ENCODE results near the gene GRAPL.
"Not testable (repeated sequence)": the region's sequence is repeated elsewhere in the genome, so short reads cannot be mapped to it uniquely, and the experiment has no call there.

The GRAPL gene

GRCh38 chr17:19136605-19137004 lies 9.2 kb downstream of the GRAPL start:
- not testable (repeated sequence) for DNase-seq (ENCODE audit: low read depth)

DNA sequence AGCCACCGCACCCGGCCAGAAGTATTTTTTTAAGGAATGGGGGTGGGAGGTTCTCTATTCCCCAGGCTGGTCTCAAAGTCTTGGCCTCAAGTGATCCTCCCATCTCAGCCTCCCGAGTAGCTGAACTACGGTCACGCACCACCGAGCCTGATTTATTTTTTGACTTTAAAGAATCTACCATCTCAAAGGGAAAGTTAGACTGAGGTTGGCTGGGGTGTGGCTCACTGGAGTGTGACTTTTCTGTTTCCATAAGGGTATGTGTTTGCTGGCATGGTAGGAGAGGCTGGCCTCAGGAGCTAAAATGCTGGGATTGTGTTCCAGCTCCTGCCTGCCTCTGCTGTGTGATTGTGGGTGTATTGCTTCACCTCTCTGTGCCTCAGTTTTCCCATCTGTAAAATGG lies 10.6 kb downstream of the GRAPL start:
- DNase-seq (ENCODE audit: low read depth), result not testable (repeated sequence)

DNA sequence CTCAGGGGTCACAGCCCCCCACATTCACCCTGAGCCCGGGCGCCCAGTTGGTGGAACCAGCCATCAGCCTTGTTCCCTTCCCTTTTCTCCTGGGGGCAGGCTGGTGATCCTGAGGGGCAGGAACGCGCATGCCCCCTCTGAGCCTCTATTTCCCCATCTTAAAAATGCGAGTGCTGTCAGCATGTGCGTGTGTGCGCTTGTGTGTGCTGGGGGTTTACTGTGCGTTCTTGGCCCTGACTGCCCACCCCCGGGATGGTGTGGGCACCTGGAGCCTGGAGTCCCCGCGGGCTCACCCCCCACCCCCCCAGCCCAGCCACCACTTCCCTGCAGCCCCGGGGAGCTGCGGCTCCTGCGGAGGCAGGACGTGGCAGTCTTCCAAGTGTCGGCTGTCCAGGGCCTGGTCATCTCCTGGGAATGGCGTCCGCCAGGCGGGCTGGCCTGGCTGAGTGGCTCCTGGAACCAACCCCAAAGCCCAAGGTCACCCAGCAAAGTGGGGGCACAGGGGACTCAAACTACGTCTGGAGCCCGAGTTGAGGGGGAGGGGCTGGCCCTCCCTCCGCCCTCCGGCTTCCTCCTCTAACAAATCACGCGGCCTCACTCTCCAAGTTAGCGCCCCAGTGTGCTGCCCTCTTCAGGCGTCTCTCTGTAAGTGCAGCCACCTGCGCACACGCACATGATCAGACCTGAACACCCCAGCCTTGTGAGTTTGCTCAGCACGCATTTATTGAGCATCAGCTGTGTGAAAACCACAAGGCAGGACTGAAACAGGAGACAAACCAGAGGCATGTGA lies 14.2 kb downstream of the GRAPL start:
- DNase-seq (ENCODE audit: low read depth), result not testable (repeated sequence)

DNA sequence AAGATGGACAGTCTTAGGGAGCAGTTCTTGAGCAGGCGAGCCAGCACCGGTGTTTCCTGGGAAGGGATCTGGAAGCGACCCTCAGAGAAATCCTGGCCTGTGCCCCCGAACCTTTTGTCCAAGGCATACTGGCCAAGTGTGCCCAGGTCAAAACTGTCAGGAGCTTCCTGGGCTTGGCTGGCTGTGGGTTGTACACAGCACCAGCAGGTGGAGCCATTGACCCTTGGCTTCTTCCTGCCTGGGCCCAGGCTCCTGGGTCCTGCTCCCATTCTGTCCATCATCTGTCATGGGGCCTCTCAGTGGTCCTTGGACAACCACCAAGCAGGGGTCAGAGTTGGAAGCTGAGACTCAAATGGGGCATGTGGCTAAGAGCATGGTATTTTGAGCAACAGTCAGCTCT lies 15.0 kb downstream of the GRAPL start:
- not testable (repeated sequence) for DNase-seq (ENCODE audit: low read depth)

DNA sequence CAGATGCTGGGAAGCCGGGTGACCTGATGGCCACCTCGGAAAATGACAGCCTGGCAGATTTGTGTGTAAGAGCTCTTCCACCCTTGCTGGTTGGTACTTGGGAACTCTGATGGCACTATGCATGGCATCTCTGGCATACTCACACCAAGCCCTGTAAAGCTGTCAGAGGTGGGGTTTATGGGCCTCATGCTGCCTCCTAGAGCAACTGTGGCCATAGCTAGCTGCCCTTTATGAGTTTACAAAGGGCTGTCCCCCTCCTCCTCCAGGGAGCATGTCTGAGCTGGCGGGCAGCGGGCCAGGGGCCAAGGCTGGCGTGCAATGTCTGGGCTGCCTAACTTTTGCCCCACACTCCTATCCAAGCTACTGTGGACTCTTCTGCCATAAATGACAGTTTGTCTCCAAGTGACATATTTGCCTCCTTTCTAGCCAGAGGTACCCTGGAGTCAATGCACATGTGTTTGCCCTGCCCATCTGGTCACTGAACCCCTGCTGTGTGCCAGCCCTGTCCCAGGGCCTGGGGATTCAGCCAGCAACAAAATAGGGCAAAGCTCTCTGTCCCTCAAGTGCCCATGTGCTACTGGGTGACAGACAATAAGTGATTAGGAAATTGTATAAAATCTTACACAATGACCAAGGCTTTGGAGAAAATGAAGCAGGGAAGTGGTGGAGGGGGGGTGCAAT lies 15.8 kb downstream of the GRAPL start:
- not testable (repeated sequence) for DNase-seq (ENCODE audit: low read depth)

GRCh38 chr17:19144373-19144772 lies 17.0 kb downstream of the GRAPL start:
- DNase-seq (ENCODE audit: low read depth), result not testable (repeated sequence)

DNA sequence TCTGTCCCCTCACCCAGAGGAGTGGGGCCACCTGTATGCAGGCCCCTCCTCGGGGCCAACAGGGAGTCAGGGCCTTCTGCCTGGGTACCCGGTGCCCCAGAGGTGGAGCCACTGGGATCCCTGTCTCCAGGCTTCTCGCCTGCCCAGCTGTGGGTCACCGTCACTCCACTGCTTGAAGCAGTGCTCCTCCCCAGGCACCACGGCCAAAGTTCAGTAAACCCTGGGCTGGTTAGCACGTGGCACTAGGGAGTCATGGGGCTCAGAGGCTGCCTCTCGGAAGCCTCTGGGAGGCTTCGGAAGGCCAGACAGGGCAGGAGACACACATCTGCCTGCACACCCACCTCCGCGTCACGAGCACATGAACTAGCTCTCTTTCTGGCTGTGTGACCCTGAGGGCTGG lies 18.1 kb downstream of the GRAPL start:
- DNase-seq (ENCODE audit: low read depth), result not testable (repeated sequence)

GRCh38 chr17:19150678-19151615 lies 23.6 kb downstream of the GRAPL start:
- not testable (repeated sequence) for DNase-seq (ENCODE audit: low read depth)

DNA sequence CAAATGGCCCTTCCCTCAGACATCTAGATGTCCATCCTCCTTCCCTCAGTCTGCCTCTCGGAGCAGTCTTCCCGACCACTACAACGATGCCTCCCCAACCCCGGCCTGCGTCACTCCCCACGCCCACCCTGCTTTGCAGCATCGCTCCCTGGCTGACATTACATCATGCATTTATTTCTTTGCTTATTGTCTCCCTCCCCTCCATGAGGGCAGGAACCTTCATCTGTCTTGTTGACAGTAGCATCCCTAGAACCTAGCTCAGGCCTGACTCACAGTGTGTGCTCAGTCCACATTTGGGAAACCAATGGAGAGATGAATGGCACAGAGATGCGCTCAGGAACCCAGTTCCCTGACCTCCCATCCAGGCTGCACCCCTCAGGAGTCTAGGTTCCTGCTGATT lies 30.2 kb downstream of the GRAPL start:
- not testable (repeated sequence) for DNase-seq (ENCODE audit: low read depth)

- DNase-seq (ENCODE audit: low read depth), result not testable (repeated sequence)
Observed at GRCh38 chr17:19158478-19158877, 31.1 kb downstream of the GRAPL start.

DNA sequence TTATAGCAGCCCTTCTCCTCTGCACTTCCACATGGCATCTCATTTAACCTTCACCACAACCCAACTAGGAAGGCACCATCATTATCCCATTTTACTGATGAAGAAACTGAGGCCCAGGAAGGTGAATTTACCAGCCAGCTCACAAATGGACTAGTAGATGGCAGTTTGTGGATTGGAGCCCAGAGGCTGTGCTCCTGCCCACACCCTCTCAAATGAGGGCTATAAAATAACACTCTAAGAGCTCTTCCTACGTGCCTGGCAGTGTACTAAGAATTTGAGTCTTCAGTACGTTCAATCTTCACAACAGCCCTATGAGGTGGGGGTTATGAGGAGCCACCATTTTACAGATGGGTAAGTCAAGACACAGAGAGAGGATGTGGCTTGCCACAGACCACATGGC lies 31.5 kb downstream of the GRAPL start:
- DNase-seq (ENCODE audit: low read depth), result not testable (repeated sequence)

DNA sequence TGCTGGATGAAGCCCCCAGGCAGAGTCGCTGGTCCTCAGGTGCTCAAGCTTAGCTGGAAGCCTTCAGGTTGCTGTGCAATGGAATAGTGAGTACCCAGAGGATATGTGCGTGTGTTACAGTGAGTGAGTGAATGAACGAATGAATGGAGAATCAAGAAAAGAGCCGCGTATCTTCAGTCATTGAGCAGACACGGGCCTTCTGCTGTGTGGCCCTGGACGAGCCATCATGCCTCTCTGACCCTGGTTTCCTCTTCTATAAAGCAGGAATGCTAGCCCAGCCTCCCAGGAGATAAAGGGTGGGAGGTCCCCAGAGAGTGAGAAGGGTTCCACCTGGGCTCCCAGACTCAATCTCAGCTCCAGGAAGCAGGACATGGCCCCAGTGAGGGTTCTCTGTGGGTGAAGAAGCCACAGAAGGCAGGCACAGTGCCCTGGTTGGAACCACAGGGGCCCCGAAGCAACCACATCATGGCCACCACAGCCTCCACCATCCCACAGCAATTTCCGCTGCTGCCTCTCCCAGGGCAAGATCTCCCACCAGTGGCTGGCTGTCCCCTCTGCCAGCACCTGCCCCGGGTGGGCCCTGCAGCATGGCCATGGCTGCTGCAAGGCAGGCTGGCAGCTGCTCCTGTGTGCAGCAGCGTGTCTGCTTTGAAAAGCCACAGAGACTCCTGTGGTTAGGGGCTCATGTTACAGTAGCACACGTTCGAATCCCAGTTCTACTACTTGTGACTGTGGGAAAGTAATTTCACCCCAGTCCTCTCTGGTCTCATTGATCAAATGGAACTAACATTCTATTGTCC lies 34.1 kb downstream of the GRAPL start:
- not testable (repeated sequence) for DNase-seq (ENCODE audit: low read depth)

- not testable (repeated sequence) for DNase-seq (ENCODE audit: low read depth)
Observed at GRCh38 chr17:19162384-19163216, 35.2 kb downstream of the GRAPL start.

GRCh38 chr17:19174422-19174821 lies 47.0 kb downstream of the GRAPL start:
- not testable (repeated sequence) for DNase-seq (ENCODE audit: low read depth)

- not testable (repeated sequence) for DNase-seq (ENCODE audit: low read depth)
Observed at GRCh38 chr17:19175410-19175809, 48.0 kb downstream of the GRAPL start.

DNA sequence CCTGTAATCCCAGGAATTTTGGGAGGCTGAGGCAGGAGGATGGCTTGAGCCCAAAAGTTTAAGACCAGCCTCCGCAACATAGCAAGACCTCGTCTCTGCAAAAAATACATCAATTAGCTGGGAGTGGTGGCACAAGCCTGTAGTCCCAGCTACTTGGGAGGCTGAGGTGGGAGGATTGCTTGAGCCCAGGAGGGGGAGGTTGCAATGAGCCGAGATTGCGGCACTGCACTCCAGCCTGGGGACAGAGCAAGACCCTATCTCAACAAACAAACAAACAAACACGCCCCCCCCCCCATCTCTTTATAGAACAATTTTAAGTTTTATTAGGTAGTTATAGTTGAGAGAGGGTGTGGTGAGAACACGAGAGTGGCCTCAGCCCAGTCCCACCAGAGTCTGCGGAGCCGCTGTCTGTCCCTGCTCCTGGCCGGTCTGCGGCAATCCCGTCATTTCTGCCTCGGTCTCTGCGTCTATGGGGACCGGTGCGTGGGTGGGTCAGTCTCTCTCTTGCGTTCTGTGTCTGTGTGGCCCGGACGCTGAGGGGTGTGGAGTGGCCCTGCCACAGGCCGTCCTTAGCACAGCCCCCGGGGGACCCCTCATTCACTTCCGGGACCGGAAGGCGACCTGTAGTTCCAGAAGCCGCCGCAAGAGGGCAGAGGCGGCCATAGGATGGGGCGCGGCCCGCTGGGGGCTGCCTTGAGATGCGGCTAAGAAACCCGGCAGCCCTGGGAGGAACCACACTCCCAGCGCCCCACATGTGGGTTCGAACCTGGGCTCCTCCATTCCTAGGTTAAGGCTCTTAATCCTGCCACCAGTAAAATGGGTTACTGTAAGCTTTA lies 53.9 kb downstream of the GRAPL start:
- DNase-seq (ENCODE audit: low read depth), result not testable (repeated sequence)

DNA sequence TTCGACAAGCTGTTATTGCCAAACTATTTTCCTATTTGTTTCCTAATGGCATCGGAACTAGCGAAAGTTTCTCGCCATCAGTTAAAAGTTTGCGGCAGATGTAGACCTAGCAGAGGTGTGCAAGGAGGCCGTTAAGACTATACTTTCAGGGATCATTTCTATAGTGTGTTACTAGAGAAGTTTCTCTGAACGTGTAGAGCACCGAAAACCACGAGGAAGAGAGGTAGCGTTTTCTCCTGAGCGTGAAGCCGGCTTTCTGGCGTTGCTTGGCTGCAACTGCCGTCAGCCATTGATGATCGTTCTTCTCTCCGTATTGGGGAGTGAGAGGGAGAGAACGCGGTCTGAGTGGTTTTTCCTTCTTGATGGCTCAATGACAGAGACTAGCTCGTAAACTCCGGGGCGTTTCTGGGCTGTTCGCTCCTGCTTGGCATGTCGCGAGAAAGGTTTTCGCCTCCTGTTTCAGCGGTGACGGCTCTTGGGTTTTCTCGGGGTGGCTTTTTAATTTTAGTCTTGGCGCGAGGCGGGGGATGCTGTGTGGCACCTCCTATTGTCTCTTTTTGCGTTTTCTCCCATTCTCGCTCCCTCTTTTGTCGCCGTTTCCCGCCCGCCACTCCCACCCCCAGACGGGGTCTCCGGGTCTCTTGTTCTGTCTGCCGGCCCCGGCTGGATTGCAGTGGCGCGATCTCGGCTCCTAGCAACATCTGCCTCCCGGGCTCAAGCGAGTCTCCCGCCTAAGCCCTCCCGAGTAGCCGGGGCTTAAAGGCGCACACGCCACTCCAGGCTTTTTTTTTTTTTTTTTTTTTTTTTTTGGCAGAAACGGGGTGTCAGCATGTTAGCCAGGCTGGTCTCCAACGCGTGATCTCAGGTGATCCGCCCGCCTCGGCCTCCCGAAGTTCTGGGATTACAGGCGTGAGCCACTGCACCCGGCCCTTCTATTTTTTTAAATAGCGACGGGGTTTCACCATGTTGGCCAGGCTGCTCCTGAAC lies 60.8 kb downstream of the GRAPL start:
- DNase-seq (ENCODE audit: low read depth), result not testable (repeated sequence)
